Activated naive CD4-positive, alpha-beta T cell treated with anti-CD3 and anti-CD28 coated beads, Interleukin-2, amount 50 U/mL, for 16 hours (primary cell): Measurements from ENCODE around the gene POFUT1.

Experiments
- DNase-seq: peaks from one replicate; pipeline ENCODE4 v3.0.0-alpha.2; 2020

Gene POFUT1

DNA sequence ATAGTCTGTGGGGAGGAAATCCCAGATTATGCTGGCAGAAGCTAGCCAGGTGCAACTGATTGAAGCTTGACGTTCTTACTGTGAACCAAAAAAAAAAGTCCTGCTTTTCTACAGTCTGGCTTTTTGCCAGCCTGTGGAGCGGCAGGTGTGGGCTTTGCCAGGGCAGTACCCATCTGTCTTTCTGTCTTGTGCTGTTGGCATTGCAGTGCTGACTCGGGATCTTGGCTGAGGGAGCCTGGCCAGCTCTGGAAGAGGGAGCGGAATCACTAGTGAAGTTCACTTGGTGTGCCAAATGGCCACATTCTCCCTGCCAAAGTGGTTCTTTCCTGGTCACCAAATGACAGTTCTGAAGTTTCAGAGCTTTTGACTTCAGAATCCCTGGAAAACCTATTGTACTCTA lies 74.8 kb downstream of the POFUT1 start:
- no peak for DNase-seq

DNA sequence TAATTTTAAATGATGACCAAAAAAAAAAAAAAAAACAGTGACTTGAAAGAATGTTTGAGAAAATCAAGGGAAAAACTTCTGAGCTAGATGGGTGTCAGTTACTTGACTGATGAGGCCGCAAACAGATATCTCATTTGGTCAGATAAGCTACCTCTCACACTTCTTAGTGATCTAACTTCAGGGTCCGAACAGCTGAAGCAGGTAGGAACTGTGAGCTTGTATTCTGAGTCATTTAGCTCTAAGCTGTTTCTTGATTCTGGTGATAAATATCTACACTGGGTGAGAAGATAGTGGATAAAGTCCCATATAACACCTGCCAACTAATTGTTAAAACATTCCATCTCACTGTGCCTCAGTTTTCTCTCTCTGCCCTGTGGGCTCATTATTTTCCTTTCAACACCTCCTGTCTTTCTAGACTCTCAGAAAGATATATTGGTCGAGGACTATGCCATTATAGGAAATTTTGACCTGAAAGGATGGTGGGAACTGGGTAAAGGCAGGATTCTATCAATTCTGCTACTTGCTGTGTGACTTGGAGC lies 77.5 kb downstream of the POFUT1 start:
- no peak for DNase-seq

DNA sequence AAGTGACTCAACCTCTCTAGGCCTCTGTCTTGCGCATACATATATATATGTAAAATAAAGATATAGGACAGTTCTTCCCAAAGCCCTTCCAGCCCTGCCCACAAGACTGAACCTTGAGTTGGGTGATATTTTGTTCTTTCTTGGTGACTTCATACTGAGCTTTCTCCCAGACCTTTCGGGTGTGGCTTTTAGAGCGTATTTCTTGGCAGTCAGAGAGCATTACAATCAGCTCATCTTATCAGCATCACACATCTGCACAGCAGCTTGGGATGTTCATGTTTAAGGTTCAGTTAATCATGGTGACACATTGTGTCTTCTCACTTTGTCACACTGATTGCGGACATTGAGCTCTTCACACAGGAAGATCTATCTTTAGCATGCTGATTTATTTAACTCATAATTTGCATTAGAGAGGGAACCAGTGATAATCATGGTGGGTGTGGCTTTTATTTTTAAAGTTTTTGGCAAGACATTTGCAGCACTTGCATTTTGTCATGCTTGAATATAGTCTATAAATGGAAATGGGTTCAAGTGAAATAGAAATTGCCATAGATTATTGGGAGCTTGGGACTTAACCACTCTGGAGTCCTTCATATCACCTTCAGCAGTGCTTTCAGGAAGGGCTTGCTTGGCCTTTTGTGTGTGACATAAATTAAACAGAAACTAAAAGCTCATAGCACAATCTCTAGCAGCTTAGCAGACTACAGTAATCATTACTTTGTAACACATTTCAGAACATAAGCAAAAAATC lies 78.1 kb downstream of the POFUT1 start:
- DNase-seq: peak; percentile 26

DNA sequence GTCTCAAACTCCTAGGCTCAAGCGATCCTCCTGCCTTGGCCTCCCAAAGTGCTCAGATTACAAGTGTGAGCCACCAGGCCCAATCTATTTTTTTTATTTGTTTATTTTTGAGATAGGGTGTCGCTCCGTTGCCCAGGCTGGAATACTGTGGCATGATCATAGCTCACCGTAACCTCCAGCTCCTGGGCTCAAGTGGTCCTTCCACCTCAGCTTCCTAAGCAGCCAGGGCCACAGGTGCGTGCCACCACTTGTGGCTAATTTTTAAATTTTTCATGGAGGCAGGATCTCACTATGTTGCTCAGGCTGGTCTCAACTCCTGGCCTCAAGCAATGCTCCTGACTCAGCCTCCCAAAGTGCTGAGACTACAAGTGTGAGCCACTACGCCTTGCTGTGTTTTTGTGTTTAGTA lies 79.6 kb downstream of the POFUT1 start:
- no peak for DNase-seq
